Measurements from ENCODE around the gene WFDC1.

WFDC1 gene

DNA sequence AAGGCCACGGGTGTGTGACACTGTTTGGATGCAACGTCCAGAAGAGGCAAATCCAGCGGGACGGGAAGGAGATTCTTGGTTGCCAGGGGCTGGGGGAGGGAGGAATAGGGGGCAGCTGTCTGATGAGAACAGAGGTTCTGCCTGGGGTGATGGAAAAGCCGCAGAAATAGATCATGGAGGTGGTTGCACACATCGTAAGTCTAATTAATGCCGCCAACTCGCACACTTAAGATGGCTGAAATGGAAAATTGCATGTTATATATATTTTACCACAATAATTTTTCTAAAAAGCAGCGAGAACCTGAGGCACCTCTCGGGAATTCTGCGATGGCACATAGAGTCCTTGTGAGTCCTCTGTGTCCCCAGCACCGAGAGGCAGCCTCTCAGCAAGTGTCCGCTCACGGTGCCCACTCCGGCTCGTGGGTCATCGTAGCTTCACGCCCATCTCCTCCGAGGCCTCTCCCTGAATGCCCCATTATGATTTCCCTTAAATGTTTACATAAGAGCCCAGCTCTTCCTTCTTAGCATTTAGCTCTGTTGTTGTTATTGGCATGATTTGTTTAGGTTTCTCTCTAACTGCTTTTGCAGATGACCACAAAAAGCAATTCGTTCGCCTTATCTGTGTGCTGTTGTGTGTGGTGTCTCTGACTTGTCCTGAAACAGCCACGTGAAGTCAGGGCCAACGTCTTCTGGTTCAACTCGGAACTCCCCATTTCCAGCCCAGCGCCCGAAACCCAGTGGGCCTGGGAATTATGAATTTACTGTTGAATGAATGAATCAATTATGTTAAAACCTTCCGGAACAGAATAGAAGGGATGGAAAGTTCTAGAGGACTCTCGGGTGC, 7.7 kb downstream of the WFDC1 start:
- no peak for DNase-seq (ENCODE audit: low spot score)

- peak; percentile 60 for DNase-seq (ENCODE audit: low spot score)
Measured at GRCh38 chr16:84303023-84303422, 8.3 kb downstream of the WFDC1 start.

DNA sequence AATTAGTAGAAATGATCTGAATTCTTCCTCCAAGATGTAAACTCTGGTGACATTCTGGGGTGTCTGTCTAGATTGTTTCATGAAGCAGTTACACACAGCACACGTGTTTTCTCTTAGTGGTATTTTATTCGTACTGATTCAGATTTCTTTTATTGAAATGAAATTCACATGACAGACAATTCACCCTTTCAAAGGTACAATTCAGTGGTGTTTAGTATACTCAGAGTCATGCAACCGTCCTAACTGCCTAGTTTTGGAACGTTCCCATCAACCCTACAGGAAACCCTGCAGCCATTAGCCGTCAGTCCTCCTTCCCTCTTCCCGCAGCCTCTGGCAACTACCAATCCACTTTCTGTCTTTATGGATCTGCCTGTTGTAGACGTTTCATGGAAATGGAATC, 8.8 kb downstream of the WFDC1 start:
- DNase-seq (ENCODE audit: low spot score) = no peak

GRCh38 chr16:84306564-84306963, 11.9 kb downstream of the WFDC1 start:
- no peak for DNase-seq (ENCODE audit: low spot score)

- DNase-seq (ENCODE audit: low spot score) = no peak
Measured at GRCh38 chr16:84307209-84307954, 12.7 kb downstream of the WFDC1 start.

DNA sequence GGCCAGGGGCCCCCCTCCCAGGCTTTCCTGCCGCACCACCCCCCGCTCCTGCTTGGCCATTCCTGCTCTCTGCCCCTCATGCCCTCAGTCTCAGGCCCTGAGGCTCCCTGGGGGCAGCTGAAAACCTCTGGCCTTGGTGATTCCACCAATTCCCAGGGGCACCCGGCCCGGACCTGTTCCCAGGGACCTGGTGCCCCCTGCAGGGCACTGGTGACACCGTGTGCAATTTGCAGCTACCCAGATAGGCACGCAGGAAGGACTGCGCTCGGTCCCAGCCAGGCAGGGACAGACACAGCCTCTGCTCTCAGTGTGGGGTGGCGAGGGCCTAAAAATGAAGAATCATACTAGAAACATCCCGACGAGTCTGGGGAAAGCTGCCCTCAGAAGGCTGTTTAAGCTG, 13.4 kb downstream of the WFDC1 start:
- peak; percentile 73 for DNase-seq (ENCODE audit: low spot score)

DNA sequence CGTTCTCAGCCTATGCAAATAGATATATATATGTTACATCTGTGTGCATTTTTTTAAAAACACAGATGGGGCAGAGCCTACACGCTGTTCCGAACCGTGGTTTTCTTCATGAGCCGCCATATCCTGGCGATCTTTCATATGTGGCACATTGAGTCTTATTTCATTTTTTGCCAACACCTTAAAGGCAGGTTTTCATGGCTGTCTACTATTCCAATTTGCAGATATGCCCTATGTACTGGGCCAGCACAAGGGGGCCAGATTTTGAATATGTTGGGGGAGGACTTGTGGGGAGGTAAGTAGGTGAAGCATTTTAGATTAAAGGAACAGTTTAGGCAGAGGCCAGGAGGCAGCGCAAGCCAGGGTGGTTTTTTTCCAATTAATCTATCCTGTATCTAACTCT, 16.0 kb downstream of the WFDC1 start:
- DNase-seq (ENCODE audit: low spot score) = no peak

- DNase-seq (ENCODE audit: low spot score) = no peak
Measured at GRCh38 chr16:84312783-84313382, 18.2 kb downstream of the WFDC1 start.

DNA sequence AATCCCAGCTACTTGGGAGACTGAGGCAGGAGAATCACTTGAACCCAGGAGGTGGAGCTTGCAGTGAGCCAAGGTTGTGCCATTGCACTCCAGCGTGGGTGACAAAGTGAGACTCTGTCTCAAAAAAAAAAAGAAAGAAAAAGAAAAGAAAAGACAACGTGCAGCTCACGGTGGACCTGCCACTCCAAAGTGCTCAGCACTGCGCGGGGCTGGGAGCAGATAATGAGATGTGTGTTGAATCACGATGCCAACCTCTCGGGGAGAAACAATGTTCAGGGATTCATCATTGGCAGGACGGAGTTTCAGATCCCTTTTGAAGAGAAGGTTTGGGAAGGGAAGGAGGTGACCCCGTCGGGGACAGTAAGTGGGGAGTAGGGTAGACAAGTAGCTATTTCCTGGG, 19.2 kb downstream of the WFDC1 start:
- no peak for DNase-seq (ENCODE audit: low spot score)

DNA sequence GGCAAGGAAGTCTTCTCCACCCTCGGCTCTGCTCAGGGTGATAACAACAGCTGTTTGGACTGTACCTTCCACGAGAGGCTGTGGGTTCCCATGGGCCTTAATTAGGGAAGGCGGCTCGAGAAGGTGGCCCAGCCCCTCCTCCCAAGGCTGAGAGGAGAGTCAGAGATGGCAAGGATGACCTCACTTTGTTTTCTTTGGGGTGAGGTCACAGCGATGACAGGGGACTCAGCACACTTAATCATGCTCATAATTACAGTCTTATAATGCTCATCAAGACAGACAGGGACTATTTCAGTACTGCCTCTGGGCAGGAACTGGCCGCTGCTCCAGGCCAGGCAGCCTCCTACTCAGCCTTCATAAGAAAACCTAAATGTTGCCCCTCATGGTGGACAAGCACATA, 19.7 kb downstream of the WFDC1 start:
- DNase-seq (ENCODE audit: low spot score) = no peak

DNA sequence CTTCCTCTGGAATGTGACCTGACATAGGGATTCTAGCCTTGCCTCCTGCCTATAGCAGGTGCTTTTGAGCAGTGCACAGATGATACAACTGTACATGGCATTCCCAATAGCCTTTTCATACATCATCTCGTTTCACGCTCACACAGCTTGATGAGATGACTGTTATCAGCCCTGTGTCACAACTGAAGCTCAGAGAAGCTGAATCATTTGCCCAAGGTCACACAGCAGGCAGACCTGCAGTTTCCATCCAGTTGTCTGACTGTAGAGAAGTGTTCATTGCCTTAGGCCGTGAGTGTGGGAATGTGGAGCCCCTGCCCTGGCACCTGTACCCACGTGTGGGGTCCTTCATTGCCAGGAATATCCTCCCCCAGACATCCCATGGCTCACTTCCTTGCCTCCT, 20.1 kb downstream of the WFDC1 start:
- no peak for DNase-seq (ENCODE audit: low spot score)

DNA sequence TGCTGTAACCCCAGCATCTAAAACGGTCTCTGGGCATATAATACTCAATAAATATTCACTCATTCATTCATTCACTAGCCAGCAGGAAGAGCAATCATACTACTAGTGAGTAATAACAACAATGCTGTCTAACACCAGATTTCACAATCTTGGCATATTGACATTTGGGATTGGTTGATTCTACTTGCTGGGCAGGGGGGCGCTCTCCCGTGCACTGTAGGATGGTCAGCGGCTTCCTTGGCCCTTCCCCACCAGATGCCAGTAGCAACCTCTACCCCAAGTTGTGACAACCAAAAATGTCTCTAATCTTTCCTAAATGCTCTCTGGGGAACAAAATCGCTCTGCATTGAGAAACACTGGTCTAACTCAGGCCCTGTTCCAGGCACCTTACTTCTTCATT, 20.7 kb downstream of the WFDC1 start:
- DNase-seq (ENCODE audit: low spot score) = no peak

- DNase-seq (ENCODE audit: low spot score) = no peak
Measured at GRCh38 chr16:84318091-84318975, 23.7 kb downstream of the WFDC1 start.

DNA sequence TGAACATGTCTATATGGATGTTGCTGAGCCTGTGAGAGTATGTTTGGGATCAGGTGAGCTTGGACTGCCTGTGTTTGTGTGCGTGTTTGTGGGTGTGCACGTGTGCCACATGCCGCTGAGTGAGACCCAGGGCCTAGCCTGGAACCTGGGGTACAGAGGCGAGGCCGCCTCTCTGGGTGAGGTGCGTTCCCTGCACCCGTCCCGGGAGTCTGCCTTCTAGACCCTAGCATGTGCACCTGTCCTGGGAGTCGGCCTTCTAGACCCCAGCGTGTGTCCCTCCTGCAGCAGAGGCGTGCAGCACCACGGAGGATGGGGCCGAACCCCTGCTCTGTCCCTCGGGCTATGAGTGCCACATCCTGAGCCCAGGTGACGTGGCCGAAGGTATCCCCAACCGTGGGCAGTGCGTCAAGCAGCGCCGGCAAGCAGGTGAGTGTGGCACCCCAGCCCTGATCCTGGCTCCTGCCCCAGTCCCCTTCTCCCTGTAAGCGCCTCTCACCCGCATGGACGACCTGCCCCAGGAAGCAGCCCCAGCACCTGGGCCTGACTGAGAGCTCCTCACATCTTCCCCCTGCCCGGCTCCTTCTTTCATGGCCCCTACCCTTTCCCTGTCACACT, 24.6 kb downstream of the WFDC1 start:
- no peak for DNase-seq (ENCODE audit: low spot score)

GRCh38 chr16:84320511-84320910, 25.8 kb downstream of the WFDC1 start:
- DNase-seq (ENCODE audit: low spot score) = no peak

GRCh38 chr16:84321932-84322331, 27.3 kb downstream of the WFDC1 start:
- DNase-seq (ENCODE audit: low spot score) = no peak

DNA sequence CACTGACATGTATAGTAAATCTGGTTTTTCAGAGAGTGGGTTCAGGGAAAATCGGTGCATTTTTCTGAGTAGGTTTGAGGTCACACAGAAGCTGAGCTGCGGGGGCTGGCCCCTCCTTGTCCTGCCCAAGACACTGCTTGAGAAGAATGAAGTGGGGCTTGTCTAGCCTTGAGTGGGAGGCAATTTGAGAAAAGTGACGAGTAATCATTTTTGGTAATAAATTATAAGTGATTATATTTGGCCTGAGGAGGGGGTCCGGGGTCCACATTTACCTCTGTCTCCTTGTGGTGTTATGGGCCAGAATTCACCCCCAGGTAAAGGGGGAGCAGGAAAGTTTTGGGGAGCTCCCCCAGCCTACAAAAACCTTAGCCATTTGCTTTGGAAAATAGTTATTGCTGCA, 28.1 kb downstream of the WFDC1 start:
- no peak for DNase-seq (ENCODE audit: low spot score)

- DNase-seq (ENCODE audit: low spot score) = no peak
Measured at GRCh38 chr16:84323606-84324005, 28.9 kb downstream of the WFDC1 start.

- peak; percentile 28 for DNase-seq (ENCODE audit: low spot score)
Measured at GRCh38 chr16:84324434-84325262, 30.0 kb downstream of the WFDC1 start.

GRCh38 chr16:84326545-84326944, 31.9 kb downstream of the WFDC1 start:
- DNase-seq (ENCODE audit: low spot score) = no peak

Data from AG08395 (cell line).